Activated CD4-positive, alpha-beta T cell treated with anti-CD3 and anti-CD28 coated beads for 4 hours (primary cell): ENCODE results near the gene HOXD10.
A peak's percentile ranks its signal among the peaks of the same experiment; 100 is the strongest.

Source experiments
- DNase-seq, 2 donors: peaks; one replicate each; pipeline ENCODE4 v3.0.0-alpha.2; 2020

The HOXD10 gene

DNA sequence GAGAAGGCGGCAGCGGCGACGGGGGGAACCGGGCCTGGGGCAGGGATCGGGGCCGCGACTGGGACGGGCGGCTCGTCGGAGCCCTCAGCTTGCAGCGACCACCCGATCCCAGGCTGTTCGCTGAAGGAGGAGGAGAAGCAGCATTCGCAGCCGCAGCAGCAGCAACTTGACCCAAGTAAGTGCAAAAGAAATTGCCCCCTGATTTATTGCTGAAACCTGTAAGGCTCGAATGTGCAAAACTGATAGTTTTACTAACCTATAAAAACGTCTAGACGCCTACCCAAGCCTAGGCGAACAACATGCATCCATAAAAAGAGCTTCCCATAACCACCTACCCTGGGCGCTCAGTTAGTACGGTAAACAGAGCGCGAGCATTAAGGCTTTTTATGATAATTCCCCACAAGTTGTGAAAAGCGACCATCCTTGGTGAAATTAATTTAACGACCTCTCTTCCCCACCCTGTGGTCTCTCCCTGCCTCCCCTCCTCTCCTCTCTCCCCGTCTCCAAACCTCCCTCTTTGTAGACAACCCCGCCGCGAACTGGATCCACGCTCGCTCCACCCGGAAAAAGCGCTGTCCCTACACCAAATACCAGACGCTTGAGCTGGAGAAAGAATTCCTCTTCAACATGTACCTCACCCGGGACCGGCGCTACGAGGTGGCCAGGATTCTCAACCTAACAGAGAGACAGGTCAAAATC is 7.0 kb downstream of the HOXD10 start:
- DNase-seq: no peak

DNA sequence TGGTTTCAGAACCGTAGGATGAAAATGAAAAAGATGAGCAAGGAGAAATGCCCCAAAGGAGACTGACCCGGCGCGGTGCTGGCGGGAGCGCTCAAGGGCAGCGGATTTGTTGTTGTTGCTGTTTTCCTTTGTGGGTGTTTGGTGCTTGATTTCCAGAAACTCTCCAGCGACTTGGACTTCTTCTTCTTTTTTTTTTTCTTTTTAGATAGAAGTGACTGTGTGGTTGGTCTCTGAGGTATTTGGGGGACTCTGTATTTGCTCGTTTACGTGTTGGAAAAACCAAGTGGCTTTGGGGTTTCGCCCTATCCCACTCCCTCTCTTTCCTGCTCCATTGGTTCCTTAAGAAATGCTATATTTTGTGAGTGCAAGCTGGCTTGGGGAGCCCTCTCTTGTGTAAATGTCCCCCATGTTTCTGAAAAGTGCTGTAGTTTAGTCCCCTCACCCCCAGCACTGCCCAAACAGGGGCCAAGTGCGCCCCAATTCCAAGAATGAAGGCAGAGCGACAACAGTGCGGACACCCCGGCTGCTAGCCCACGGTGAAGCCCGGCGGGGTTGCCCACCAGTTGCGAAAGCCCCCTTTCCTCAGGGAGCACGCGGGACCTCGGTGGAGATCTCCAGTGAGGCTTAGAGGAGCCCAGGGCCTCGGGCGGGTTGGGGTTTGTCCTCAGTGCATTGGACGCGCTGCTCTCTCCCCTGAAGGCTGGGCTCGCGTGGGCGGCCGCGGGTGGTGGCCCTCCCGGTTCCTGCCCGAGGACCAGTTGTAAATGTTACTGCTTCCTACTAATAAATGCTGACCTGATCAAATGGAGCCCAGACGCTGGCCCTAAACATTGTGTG is 7.8 kb downstream of the HOXD10 start:
- DNase-seq: no peak

GRCh38 chr2:176124947-176125771 is 8.6 kb downstream of the HOXD10 start:
- DNase-seq: no peak

DNA sequence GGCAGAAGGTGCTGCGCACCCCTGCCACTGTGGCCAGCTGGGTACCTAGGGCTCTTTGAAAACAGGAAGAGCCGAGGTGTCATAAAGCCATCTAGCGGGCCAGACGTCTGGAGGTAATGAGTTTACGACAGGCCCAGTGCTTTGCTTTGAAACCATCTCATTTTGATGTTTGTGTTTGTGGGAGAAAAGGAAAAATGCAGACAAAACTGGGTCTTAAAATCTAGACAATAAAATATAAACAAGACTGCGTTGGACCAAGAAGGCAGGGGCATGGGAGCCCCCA is 9.1 kb downstream of the HOXD10 start:
- no peak for DNase-seq

DNA sequence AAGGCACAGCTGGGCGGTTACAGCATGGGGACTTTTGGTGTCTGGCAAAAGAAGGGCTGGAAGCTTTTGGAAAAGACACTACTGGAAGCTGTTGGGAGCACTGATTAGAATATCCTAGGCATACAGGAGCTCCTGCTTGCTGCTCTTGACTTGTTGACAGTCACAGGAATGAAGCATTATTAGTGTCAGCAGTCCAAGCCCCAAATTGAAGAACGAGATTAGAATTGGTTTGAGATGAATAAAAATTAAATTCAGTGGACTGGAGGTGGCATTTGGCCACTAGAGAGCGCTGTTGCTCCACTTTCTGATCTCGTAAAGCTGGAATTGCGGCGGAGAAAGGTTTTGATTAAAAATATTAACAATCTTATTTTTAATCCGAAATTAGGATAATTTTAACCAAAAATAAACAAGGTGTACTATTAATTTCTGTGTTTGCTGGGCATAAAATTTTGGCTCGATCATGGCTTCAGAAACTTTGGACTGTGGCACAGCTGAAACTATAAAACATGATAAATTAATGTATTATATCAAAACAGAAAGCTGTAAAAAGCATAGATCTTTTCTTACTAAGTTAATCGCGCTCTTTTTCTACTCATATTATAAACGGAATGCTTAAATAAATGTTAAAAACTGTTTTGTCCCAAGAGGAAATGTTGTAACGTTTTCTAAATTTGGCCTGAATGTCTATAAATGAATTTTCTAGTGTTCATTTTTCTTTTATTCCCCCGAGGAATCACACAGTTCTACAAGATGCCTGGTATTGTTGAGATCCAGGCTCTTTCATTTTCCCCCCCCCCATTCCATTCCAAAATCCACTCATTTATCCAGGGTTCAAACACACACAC is 10.6 kb downstream of the HOXD10 start:
- peak; percentile 68 to 74 for DNase-seq

GRCh38 chr2:176127774-176128072 is 11.1 kb downstream of the HOXD10 start:
- DNase-seq: no peak

GRCh38 chr2:176128172-176128981 is 11.8 kb downstream of the HOXD10 start:
- no peak for DNase-seq

DNA sequence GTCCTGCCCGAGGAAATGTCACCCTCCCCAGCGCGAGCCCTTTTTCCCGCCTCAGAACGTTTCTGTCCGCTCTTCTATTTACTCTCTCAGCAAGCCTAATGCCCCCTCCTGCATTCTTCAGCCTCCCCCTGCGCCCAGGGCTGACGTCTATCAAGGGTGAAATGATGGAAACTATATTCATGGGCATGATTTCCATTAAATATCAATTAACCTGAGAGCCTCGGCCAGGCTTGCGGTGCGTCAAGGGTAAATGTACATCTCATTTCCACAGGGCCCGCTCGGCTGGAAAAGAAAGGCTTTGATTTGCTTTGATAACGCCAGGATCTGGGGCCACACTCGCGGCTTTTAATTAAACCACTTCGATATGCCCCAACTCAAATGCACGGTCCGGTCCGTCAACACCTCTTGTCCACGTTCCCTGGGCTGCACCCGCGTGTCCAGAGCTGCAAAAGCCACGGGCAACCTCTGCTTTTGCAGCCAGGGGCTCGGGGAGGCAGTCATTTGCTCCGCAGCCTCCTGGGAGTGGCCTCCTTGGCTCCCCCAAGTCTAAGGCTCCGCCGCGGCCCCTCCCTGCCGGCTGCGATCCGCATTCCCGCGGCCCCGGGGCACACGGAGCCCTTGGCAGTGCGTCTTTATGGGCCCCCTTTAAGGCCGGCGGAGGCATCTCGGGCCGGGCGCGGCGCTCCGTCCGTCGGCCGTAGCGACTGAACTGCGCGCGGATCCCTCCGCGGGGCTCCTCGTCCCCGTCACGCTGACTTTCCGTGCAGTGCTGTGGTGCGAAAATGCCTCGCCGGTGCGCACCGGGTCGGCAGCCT is 12.6 kb downstream of the HOXD10 start, which contains the start of gene HOXD8:
TSS of gene HOXD8 (plus strand) at position 724 of the 815 bp plus-strand sequence. CDS start 662 bp downstream, outside the sequence.
- DNase-seq: no peak

DNA sequence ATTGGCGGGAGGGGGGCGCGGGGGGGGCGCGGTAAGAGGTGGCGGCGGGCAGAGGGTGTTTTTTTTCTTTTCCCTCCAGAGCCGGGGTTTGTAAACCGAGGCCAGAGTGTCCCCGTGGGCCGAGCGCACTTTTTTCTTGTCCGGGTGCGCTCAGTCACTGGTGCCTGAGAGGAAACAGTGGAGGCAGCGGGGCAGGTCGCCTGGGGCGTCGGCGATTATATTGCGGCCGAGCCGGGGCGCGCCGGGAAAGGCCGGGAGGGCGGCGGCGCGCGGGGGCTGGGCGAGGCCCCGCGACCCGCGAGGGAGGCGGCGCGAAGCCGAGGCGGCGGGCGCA is 13.2 kb downstream of the HOXD10 start:
- DNase-seq: no peak

- DNase-seq: peak in 1 of 2 donors; percentile 14
Measured at GRCh38 chr2:176130147-176130956, 13.8 kb downstream of the HOXD10 start.

GRCh38 chr2:176130957-176131847 is 14.6 kb downstream of the HOXD10 start:
- no peak for DNase-seq

- no peak for DNase-seq
Measured at GRCh38 chr2:176131848-176132158, 15.2 kb downstream of the HOXD10 start.

GRCh38 chr2:176132205-176133171 is 15.9 kb downstream of the HOXD10 start:
- no peak for DNase-seq

DNA sequence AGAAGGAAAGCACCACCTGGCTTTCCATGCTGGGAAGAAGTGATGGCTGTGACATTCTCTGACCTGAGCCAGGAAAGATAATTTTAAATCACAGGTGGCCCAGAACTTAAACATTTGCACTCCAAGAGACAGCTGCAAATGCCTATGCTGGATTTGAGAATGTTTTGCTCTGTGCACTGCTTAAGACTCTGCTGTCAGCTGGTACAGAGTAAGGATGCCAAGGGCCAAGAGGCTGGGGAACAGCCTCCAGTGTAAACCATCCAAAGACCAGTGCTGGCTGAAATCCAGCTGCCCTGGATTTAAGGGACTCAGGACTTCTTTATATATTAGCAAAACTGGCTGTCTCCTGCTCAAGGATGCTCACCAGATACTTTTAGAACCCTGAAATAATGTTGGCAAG is 16.8 kb downstream of the HOXD10 start:
- no peak for DNase-seq

GRCh38 chr2:176134035-176134434 is 17.5 kb downstream of the HOXD10 start:
- DNase-seq: no peak

DNA sequence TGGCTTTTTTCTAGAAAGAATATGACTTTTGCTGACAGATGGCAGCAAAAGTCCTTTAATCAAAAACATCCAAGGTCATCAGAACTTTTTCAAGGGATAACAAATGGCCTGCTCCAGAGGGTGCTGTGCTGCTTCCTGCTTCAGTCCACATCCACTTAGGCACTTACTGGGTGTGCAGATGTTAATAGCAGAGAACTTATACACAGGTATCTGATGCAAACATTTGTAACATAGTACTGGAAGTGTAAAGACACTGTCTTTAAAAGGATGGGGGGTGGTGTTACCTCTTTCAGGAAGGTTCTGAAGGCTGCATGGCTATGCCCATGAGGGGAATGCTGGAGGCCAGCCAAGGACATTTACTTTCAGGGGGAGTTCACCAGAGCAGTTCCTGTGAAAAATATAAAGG is 18.5 kb downstream of the HOXD10 start:
- DNase-seq: no peak

DNA sequence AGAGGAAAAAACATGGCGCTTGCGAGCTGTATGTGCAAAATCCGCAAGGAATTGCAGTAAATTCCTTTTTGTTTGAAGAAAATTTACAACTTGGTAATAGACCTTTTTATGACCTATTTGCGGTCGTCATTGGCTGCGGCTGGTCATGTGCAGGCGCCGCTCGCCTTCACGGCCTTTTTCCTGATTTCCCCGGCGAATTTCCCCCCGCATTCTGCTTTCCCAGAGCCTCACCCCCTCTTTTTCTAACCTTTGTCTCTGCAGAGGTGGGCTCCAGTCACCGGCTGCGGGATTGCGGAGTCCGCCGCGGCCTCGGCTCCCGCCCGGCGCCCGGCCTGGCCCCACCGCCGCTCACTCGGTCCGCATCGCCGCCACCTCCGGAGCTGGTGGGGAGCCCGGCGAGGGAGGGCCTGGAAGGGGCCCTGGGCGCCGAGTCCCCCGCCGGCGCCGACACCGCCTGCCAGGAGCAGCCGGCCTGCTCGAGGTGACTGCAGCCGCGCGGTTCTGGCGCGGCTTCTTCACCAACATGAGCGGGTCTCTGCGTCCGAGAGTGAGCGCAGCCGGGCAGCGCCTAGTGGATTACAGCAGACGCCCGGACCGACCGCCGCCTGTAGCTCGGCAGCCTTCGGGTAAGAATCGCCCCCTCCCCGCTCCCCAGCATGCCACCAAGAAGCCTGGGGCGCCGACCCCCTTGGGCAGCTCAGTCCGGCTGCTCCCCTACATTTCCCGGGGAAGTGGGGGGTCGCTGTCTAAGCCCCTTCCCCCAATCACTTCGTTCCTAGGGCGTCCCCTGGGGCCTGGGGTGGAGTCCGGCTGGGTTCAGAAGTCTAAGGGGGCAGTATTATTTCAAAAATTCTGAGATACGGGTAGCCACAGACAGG is 20.0 kb downstream of the HOXD10 start:
- no peak for DNase-seq
